Mucosa of stomach (tissue), 1 donor: ENCODE results near the gene GPC6.

Source experiments
- H3K27me3 ChIP-seq: one replicate; pipeline ENCODE4 v1.7.0; 2013; ENCODE audit warnings: mild to moderate bottlenecking, low read length; ENCODE audit not compliant: control insufficient read depth, insufficient read depth
- H3K36me3 ChIP-seq: one replicate; pipeline ENCODE4 v1.7.0; 2013; ENCODE audit warnings: low read length; ENCODE audit not compliant: control insufficient read depth, insufficient read depth
- H3K4me1 ChIP-seq: one replicate; pipeline ENCODE4 v1.7.0; 2013; ENCODE audit warnings: mild to moderate bottlenecking, low read length; ENCODE audit not compliant: control insufficient read depth, insufficient read depth
- H3K4me3 ChIP-seq: one replicate; pipeline ENCODE4 v1.7.0; 2013; ENCODE audit warnings: low read length
- H3K9ac ChIP-seq: one replicate; pipeline ENCODE4 v1.7.0; 2013; ENCODE audit warnings: mild to moderate bottlenecking, low read length, moderate library complexity
- H3K9me3 ChIP-seq: one replicate; pipeline ENCODE4 v1.7.0; 2013; ENCODE audit warnings: mild to moderate bottlenecking, low read length, moderate library complexity; ENCODE audit not compliant: control insufficient read depth
- donor health status: Pancreatic carcinoma.

GPC6 gene

GRCh38 chr13:94182185-94182761 is 955.7 kb downstream of the GPC6 start:
- no peaks in the 10 kb centered on the region for H3K9me3 ChIP-seq
- H3K4me1 ChIP-seq = no peaks in the 10 kb centered on the region
- no peak overlapping the region for H3K4me3 ChIP-seq
- no peaks in the 10 kb centered on the region for H3K36me3 ChIP-seq
- no peaks in the 10 kb centered on the region for H3K27me3 ChIP-seq
- H3K9ac ChIP-seq = no peak overlapping the region

- no peaks in the 10 kb centered on the region for H3K36me3 ChIP-seq
- no peaks in the 10 kb centered on the region for H3K9me3 ChIP-seq
- H3K4me3 ChIP-seq = no peak overlapping the region
- no peaks in the 10 kb centered on the region for H3K27me3 ChIP-seq
- no peaks in the 10 kb centered on the region for H3K4me1 ChIP-seq
- H3K9ac ChIP-seq = no peak overlapping the region
Measured at GRCh38 chr13:94186470-94186869, 959.9 kb downstream of the GPC6 start.

- Histone ChIP-seq H3K9me3 (no peaks in the 10 kb centered on the region), H3K27me3 (no peaks in the 10 kb centered on the region), H3K4me1 (no peaks in the 10 kb centered on the region), H3K9ac (no peak overlapping the region), H3K36me3 (no peaks in the 10 kb centered on the region), H3K4me3 (no peak overlapping the region)
Measured at GRCh38 chr13:94188201-94188854, 961.7 kb downstream of the GPC6 start.

GRCh38 chr13:94192431-94192975 is 965.9 kb downstream of the GPC6 start:
- Histone ChIP-seq H3K9ac (no peak overlapping the region), H3K27me3 (no peaks in the 10 kb centered on the region), H3K9me3 (no peaks in the 10 kb centered on the region), H3K4me1 (no peaks in the 10 kb centered on the region), H3K36me3 (no peaks in the 10 kb centered on the region), H3K4me3 (no peak overlapping the region)

- no peaks in the 10 kb centered on the region for H3K4me1 ChIP-seq
- no peaks in the 10 kb centered on the region for H3K36me3 ChIP-seq
- H3K27me3 ChIP-seq = no peaks in the 10 kb centered on the region
Measured at GRCh38 chr13:94195715-94196114, 969.1 kb downstream of the GPC6 start.

DNA sequence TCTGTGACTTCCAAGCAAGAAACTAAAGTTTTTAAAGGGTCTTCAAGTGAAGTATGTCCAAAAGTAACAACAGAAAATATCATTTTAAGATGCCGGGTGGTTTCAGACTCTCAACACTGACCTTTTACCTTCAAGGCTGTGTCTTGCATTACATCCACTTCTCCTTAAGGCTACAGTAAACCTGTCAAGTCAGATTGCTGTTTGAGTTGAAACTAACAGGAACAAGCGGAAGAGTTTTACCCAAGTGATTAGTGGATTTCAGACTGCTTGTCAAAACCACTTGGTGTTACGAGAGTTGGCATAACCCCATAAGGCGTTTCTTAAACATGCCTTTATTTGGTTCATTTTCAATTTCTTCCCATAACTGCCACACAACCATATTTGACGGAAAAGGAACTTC is 969.8 kb downstream of the GPC6 start:
- H3K27me3 ChIP-seq = no peaks in the 10 kb centered on the region
- H3K9ac ChIP-seq = no peak overlapping the region
- no peaks in the 10 kb centered on the region for H3K4me1 ChIP-seq
- H3K9me3 ChIP-seq = no peaks in the 10 kb centered on the region
- H3K36me3 ChIP-seq = no peaks in the 10 kb centered on the region
- no peak overlapping the region for H3K4me3 ChIP-seq

More at GRCh38 chr13:94195715-94196114, 969.1 kb downstream of the GPC6 start:
- Histone ChIP-seq H3K4me3 (no peak overlapping the region), H3K9me3 (no peaks in the 10 kb centered on the region), H3K9ac (no peak overlapping the region)

DNA sequence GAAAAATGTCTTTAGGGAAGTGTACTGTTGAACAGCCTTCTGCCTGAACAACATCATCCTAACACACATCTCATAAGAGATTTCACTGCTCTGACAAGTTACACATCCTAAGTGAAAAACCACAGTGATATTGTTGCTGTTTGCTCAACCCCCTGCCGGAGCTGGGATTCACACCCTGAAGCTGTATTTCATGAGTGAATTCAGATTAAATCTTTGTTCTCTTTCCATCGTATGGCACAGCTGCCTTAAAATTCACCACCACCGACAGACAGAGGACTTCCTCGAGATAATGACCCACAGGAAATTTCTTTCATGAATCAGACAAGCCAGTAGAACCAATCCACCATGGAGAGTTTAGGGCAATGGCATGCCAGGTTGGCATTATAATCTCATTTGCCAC is 972.1 kb downstream of the GPC6 start:
- H3K9me3 ChIP-seq = no peaks in the 10 kb centered on the region
- H3K9ac ChIP-seq = no peak overlapping the region
- H3K4me1 ChIP-seq = no peaks in the 10 kb centered on the region
- H3K27me3 ChIP-seq = no peaks in the 10 kb centered on the region
- no peak overlapping the region for H3K4me3 ChIP-seq
- no peaks in the 10 kb centered on the region for H3K36me3 ChIP-seq

- no peaks in the 10 kb centered on the region for H3K9me3 ChIP-seq
Measured at GRCh38 chr13:94199135-94199534, 972.5 kb downstream of the GPC6 start.

DNA sequence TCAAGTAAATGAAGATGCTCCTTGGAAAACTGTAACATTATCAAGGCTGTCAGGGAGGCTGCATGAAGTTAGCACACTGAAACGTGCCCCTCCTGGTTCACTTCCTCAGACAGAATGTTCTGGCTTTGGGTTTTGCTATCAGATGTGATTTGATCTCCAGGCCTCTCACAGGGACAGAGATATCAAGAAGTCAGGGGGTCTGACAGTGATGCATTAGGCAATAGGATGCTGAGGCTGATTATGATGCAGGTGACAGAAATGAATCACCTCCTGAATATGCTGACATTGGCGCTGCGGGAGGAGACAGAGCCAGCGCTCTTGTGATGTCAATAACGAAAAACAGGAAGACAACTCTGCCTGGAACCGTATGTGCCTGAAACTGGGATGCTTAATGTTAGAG is 974.4 kb downstream of the GPC6 start:
- Histone ChIP-seq H3K9ac (no peak overlapping the region), H3K36me3 (no peaks in the 10 kb centered on the region), H3K27me3 (no peaks in the 10 kb centered on the region), H3K4me3 (no peak overlapping the region), H3K4me1 (no peaks in the 10 kb centered on the region), H3K9me3 (no peaks in the 10 kb centered on the region)

More at GRCh38 chr13:94199135-94199534, 972.5 kb downstream of the GPC6 start:
- no peak overlapping the region for H3K9ac ChIP-seq
- H3K36me3 ChIP-seq = no peaks in the 10 kb centered on the region
- no peaks in the 10 kb centered on the region for H3K27me3 ChIP-seq
- H3K4me3 ChIP-seq = no peak overlapping the region
- no peaks in the 10 kb centered on the region for H3K4me1 ChIP-seq

- Histone ChIP-seq H3K4me1 (no peaks in the 10 kb centered on the region), H3K36me3 (no peaks in the 10 kb centered on the region), H3K4me3 (no peak overlapping the region), H3K9me3 (no peaks in the 10 kb centered on the region), H3K27me3 (no peaks in the 10 kb centered on the region), H3K9ac (no peak overlapping the region)
Measured at GRCh38 chr13:94204163-94204562, 977.6 kb downstream of the GPC6 start.

- Histone ChIP-seq H3K36me3 (no peaks in the 10 kb centered on the region), H3K4me3 (no peak overlapping the region), H3K9me3 (no peaks in the 10 kb centered on the region), H3K9ac (no peak overlapping the region), H3K27me3 (no peaks in the 10 kb centered on the region), H3K4me1 (no peaks in the 10 kb centered on the region)
Measured at GRCh38 chr13:94204946-94205345, 978.3 kb downstream of the GPC6 start.

DNA sequence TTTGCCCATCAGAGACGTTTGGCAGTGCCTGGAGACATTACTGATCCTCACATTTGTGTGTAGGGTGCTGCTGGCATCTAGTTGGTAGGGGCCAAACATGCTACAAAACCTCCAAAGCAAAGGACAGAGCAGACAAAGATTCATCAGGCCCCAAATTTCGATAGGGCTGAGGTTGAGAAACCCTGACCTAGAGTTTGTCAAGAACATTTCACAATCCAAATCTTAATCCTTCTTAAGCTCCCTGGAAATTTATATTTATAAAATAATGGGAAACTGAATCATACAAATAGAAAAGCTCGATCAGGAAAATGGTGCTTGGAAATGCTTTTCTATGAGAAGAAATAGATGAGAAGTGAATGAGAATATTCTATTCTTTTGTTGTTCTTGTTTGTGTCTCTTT is 979.3 kb downstream of the GPC6 start:
- Histone ChIP-seq H3K4me1 (no peaks in the 10 kb centered on the region), H3K4me3 (no peak overlapping the region), H3K9me3 (no peaks in the 10 kb centered on the region), H3K27me3 (no peaks in the 10 kb centered on the region), H3K9ac (no peak overlapping the region), H3K36me3 (no peaks in the 10 kb centered on the region)
